Measurements from ENCODE around the gene USP32. TPM values are rescaled to one million over a fixed set of nuclear protein-coding genes. Genes with fewer than 3 reads are reported as not detected.

The USP32 gene
- total and polyA plus RNA-seq, 4 donors, result 11.6 to 103 (median 42.9) TPM

DNA sequence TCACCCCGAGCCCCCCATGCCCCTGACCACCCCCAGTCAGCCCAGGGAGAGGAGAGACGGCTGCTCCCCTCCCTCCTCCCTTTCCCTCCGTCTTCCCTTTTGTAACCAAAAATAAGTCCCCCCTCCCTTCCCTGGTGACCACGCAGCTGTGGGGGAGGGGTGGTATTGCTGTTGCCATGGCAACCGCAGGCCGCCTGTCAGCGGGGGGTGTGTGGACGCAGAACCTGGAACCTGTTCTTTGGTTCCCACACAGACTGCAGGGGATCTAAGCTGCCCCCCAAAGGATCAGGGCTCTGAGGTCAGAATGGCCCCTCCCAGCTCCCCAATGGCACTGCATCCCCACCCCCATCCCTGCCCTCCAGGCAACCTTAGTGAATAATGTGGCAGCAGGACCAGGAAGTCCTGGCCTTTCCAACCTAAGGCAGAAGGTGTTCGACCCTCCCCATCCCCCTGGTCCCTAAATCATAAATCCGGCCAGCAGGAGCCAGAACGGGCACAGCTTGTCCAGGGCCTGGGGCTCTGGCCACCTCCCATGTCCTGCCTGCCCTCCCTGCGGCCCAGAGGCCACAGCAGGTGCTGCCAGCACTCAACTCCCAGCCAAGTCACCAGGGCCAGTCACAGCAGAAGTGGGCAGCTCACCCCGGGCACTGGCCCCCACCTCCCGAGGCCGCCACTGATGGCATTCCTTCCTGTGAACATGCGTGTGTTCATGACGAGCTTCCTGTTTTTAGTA lies 230.2 kb downstream of the USP32 start:
- Histone ChIP-seq H3K4me3 (ENCODE audit: low read depth in 1 of 3, low read length in 3 of 3) (no peak overlapping the region), H3K27me3 (ENCODE audit: control insufficient read depth in 4 of 4, insufficient read depth in 4 of 4, low read length in 3 of 4) (no peaks in the 10 kb centered on the region), H3K9ac (ENCODE audit: low read depth in 1 of 2, low read length in 2 of 2) (no peak overlapping the region), H3K27ac (ENCODE audit: low read depth in 1 of 2, low read length in 2 of 2) (no peak overlapping the region), H3K4me1 (ENCODE audit: control insufficient read depth in 4 of 4, insufficient read depth in 4 of 4, low read length in 3 of 4) (no peaks in the 10 kb centered on the region), H3K9me3 (ENCODE audit: control insufficient read depth in 4 of 4, low read length in 3 of 4) (no peaks in the 10 kb centered on the region), H3K36me3 (ENCODE audit: control insufficient read depth in 4 of 4, insufficient read depth in 3 of 4, low read depth in 1 of 4, low read length in 3 of 4) (no peaks in the 10 kb centered on the region)
- no peak for DNase-seq (ENCODE audit: low spot score)
- 50% methylated on average over 17 of the region's 17 CpGs for WGBS
- TF ChIP-seq HNF4A (conservative IDR thresholded peaks at IDR 0.05) (no peak), NR2F2 (IDR thresholded peaks at IDR 0.05) (no peak), FOXA2 (IDR thresholded peaks at IDR 0.05) (no peak), RAD21 (IDR thresholded peaks at IDR 0.05) (no peak)

DNA sequence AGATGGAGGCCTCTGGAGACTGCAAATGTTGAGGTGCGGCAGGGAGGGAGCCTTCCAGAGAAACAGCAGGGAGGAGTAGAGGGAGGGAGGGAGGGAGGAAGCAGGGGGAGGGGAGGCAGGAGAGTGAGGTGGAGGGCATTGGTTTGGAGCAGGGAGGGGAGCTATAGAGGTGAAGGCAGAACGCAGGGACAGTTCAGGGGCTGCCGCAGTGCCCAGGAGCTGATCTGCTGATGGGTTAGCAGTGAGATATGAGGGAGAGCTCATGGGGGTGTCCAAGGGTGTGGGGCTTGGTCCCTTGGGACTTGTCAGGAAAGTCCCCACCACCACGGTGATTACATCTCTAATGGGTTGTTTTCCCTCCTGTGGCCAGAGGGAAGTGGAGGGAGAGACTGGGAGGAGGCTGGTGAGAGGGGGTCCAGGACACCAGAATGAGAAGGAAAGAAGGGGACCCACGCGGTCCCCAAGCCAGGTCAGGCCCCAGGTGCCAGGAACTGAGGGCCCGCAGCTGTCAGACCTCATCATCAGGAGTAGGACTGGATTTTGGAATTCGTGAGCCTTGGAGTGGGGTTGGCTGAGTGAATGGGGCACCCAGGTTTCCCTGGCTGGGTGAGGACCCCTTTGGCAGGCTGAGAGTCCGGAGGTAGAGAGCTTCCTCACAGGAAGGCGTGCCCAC lies 231.0 kb downstream of the USP32 start:
- DNase-seq (ENCODE audit: low spot score), result no peak
- no peaks in the 10 kb centered on the region for H3K4me1 ChIP-seq (ENCODE audit: control insufficient read depth in 4 of 4, insufficient read depth in 4 of 4, low read length in 3 of 4)
- no peaks in the 10 kb centered on the region for H3K27me3 ChIP-seq (ENCODE audit: control insufficient read depth in 4 of 4, insufficient read depth in 4 of 4, low read length in 3 of 4)

DNA sequence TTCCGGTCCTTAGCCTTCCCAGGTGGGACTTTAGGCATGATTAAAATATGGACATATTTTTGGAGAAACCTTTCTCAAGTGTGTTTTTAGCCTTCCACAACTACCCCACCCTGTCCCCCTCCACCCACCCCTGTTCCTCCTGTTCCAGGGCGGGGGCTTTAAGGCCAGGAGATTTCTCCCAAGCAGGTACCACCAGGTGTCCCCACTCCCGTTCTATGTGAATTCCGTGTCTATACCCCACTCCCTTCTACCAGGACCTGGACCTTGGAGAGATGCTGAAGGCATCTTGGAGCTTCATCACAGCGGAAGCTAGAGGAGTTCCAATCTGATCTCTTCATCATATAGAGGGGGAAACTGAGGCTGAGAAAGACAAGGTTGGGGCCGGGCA lies 232.5 kb downstream of the USP32 start:
- H3K36me3 ChIP-seq (ENCODE audit: control insufficient read depth in 4 of 4, insufficient read depth in 3 of 4, low read depth in 1 of 4, low read length in 3 of 4), result no peaks in the 10 kb centered on the region
- no peak overlapping the region for H3K4me3 ChIP-seq (ENCODE audit: low read depth in 1 of 3, low read length in 3 of 3)
- no peaks in the 10 kb centered on the region for H3K9me3 ChIP-seq (ENCODE audit: control insufficient read depth in 4 of 4, low read length in 3 of 4)
- DNase-seq (ENCODE audit: low spot score), result no peak
- no peak overlapping the region for H3K9ac ChIP-seq (ENCODE audit: low read depth in 1 of 2, low read length in 2 of 2)
- no peaks in the 10 kb centered on the region for H3K27me3 ChIP-seq (ENCODE audit: control insufficient read depth in 4 of 4, insufficient read depth in 4 of 4, low read length in 3 of 4)
- H3K4me1 ChIP-seq (ENCODE audit: control insufficient read depth in 4 of 4, insufficient read depth in 4 of 4, low read length in 3 of 4), result no peaks in the 10 kb centered on the region
- WGBS, result 69% methylated on average over 6 of the region's 6 CpGs
- no peak overlapping the region for H3K27ac ChIP-seq (ENCODE audit: low read depth in 1 of 2, low read length in 2 of 2)
- TF ChIP-seq GABPA (IDR thresholded peaks at IDR 0.05 in 1 of 2, conservative IDR thresholded peaks at IDR 0.05 in 1 of 2), result no peak
- TF ChIP-seq TAF1 (conservative IDR thresholded peaks at IDR 0.05), result no peak
- TF ChIP-seq, protein P1, sequence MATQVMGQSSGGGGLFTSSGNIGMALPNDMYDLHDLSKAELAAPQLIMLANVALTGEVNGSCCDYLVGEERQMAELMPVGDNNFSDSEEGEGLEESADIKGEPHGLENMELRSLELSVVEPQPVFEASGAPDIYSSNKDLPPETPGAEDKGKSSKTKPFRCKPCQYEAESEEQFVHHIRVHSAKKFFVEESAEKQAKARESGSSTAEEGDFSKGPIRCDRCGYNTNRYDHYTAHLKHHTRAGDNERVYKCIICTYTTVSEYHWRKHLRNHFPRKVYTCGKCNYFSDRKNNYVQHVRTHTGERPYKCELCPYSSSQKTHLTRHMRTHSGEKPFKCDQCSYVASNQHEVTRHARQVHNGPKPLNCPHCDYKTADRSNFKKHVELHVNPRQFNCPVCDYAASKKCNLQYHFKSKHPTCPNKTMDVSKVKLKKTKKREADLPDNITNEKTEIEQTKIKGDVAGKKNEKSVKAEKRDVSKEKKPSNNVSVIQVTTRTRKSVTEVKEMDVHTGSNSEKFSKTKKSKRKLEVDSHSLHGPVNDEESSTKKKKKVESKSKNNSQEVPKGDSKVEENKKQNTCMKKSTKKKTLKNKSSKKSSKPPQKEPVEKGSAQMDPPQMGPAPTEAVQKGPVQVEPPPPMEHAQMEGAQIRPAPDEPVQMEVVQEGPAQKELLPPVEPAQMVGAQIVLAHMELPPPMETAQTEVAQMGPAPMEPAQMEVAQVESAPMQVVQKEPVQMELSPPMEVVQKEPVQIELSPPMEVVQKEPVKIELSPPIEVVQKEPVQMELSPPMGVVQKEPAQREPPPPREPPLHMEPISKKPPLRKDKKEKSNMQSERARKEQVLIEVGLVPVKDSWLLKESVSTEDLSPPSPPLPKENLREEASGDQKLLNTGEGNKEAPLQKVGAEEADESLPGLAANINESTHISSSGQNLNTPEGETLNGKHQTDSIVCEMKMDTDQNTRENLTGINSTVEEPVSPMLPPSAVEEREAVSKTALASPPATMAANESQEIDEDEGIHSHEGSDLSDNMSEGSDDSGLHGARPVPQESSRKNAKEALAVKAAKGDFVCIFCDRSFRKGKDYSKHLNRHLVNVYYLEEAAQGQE (IDR thresholded peaks at IDR 0.05), result no peak
- TF ChIP-seq, protein P2, sequence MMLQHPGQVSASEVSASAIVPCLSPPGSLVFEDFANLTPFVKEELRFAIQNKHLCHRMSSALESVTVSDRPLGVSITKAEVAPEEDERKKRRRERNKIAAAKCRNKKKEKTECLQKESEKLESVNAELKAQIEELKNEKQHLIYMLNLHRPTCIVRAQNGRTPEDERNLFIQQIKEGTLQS (IDR thresholded peaks at IDR 0.05), result no peak
- TF ChIP-seq YY1 (IDR thresholded peaks at IDR 0.05), result no peak
- TF ChIP-seq, protein P3, sequence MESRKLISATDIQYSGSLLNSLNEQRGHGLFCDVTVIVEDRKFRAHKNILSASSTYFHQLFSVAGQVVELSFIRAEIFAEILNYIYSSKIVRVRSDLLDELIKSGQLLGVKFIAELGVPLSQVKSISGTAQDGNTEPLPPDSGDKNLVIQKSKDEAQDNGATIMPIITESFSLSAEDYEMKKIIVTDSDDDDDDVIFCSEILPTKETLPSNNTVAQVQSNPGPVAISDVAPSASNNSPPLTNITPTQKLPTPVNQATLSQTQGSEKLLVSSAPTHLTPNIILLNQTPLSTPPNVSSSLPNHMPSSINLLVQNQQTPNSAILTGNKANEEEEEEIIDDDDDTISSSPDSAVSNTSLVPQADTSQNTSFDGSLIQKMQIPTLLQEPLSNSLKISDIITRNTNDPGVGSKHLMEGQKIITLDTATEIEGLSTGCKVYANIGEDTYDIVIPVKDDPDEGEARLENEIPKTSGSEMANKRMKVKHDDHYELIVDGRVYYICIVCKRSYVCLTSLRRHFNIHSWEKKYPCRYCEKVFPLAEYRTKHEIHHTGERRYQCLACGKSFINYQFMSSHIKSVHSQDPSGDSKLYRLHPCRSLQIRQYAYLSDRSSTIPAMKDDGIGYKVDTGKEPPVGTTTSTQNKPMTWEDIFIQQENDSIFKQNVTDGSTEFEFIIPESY (IDR thresholded peaks at IDR 0.05), result no peak
- no peak for TF ChIP-seq FOXA1 (IDR thresholded peaks at IDR 0.05)
- no peak for TF ChIP-seq NR2F2 (IDR thresholded peaks at IDR 0.05)
- no peak for TF ChIP-seq EGR1 (IDR thresholded peaks at IDR 0.05; ENCODE audit: low read depth in 2 of 2)
- no peak for TF ChIP-seq FOXA2 (IDR thresholded peaks at IDR 0.05)
- TF ChIP-seq, protein P4, sequence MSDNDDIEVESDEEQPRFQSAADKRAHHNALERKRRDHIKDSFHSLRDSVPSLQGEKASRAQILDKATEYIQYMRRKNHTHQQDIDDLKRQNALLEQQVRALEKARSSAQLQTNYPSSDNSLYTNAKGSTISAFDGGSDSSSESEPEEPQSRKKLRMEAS (IDR thresholded peaks at IDR 0.05), result no peak
- no peak for TF ChIP-seq RXRA (IDR thresholded peaks at IDR 0.05)
- no peak for TF ChIP-seq HNF4A (conservative IDR thresholded peaks at IDR 0.05)
- no peak for TF ChIP-seq HNF4G (IDR thresholded peaks at IDR 0.05)

More for the DNA sequence above, 231.0 kb downstream of the USP32 start:
- Histone ChIP-seq H3K9me3 (ENCODE audit: control insufficient read depth in 4 of 4, low read length in 3 of 4) (no peaks in the 10 kb centered on the region), H3K27ac (ENCODE audit: low read depth in 1 of 2, low read length in 2 of 2) (no peak overlapping the region), H3K4me3 (ENCODE audit: low read depth in 1 of 3, low read length in 3 of 3) (no peak overlapping the region), H3K9ac (ENCODE audit: low read depth in 1 of 2, low read length in 2 of 2) (no peak overlapping the region), H3K36me3 (ENCODE audit: control insufficient read depth in 4 of 4, insufficient read depth in 3 of 4, low read depth in 1 of 4, low read length in 3 of 4) (no peaks in the 10 kb centered on the region)
- WGBS, result 68% methylated on average over 10 of the region's 10 CpGs
- TF ChIP-seq TAF1 (conservative IDR thresholded peaks at IDR 0.05) (no peak), YY1 (IDR thresholded peaks at IDR 0.05) (no peak), HNF4A (conservative IDR thresholded peaks at IDR 0.05) (no peak), HNF4G (IDR thresholded peaks at IDR 0.05) (no peak), EGR1 (IDR thresholded peaks at IDR 0.05; ENCODE audit: low read depth in 2 of 2) (no peak), RAD21 (IDR thresholded peaks at IDR 0.05) (no peak), FOXA2 (IDR thresholded peaks at IDR 0.05) (no peak)
- TF ChIP-seq, protein P4 (IDR thresholded peaks at IDR 0.05), result no peak
- TF ChIP-seq, protein P3 (IDR thresholded peaks at IDR 0.05), result no peak
